ENCODE measurements around the gene FBXO31.
"Not testable (repeated sequence)": the region's sequence is repeated elsewhere in the genome, so short reads cannot be mapped to it uniquely, and the experiment has no call there.

Gene FBXO31

DNA sequence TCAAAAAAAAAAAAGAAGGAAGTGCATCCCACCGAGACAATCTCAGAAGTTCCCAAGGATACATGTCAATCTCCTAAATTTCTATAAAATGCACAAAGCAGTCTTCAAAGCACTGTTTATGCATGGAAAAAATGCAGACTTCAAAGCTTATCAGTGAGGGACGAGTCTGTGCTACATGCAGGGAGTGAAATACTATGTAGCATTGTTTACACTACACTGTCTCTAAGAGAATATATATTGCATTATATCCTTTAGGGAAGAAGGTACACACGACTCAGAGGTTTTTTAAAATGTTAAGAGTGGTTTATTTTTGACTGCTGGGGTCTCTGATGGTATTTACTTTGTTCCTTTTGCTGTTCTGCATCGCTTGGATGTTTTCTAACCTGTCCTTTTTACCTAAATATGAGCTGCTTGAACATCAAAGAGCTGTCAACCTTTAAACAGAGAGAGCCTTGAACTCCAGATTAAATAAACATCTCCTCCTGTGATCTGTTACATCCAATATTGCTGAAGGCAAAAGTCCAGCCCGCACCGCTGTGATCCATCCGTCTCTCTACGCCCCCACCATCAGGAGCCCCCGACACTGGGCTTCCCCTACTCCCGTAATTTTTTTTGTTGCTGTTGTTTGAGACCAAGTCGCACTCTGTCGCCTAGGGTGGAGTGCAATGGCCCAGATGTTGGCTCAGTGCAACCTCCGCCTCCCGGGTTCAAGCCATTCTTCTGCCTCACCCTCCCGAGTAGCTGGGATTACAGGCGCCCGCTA lies 1.4 kb downstream of the FBXO31 start:
- DNase-seq: no peak

DNA sequence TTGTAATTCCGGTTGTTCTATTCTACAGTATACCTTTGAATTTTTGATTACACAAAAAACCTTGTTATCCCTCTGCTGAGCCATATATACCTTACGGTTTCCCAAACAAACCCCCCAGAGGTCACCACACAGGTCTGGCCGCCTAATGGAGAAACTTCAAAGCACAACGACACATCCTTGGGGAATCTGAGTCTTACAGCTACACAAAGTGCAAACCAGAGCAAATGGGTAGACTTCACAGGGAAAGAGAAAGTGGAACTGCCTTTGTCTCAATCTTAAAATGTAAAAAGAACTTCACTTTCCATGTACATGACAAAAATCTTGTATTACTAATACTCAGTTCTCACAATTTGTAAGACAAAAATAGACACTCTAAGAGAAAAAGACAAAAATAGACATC lies 2.7 kb downstream of the FBXO31 start:
- no peak for DNase-seq

DNA sequence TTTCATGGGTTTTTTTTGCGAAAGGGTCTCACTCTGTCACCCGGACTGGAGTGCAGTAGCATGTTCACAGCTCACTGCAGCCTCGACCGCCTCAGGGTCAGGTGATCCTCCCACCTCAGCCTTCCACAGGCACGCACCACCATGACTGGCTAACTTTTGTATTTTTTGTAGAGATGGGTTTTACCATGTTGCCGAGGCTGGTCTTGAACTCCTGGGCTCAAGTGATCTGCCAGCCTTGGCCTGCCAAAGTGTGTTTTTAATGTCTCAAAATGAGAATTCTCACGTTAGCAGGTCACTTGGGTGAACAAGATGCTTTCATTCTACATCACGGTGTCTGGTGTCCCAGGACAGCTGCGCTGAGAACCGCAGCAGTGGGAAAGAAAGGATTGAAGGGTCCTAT lies 3.2 kb downstream of the FBXO31 start:
- no peak for DNase-seq

DNA sequence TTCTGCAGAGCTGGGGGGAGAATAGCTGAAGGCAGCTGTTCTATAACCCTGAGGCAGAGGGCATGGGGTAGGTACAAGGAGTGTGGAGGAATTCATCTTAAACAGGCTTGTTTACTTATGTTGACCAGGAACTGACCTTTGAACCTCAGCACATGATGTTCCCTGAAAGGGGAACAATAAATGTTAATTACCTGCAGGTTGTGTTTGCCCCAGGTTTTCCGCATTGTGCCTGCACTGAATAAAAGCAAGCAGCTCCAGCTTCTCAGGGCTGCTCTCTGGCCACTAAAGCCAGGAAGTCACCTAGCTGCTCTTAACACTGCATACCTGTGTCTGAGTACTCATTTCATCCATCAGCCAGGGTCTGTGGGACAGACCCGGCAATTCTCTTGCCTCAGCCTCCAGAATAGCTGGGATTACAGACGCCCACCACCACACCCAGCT lies 4.2 kb downstream of the FBXO31 start:
- not testable (repeated sequence) for DNase-seq

DNA sequence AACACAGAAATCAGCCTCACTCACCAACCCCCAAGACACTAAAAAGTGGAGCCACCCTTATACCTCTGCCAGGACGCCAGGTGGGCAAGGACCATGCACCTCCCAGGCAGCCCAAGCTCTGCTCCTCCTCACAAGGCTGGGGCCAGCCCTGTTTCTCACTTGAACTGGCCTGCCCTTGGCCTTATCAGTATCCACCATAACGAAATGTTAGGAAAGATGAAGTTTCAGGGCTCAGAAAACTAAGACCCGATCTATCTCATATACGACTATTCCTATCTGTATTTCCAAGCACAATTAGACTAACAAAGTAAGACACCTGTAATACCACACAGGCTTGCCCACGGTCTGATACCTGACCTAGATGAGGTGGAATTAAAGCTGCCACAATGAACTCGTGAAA lies 6.9 kb downstream of the FBXO31 start:
- no peak for DNase-seq

DNA sequence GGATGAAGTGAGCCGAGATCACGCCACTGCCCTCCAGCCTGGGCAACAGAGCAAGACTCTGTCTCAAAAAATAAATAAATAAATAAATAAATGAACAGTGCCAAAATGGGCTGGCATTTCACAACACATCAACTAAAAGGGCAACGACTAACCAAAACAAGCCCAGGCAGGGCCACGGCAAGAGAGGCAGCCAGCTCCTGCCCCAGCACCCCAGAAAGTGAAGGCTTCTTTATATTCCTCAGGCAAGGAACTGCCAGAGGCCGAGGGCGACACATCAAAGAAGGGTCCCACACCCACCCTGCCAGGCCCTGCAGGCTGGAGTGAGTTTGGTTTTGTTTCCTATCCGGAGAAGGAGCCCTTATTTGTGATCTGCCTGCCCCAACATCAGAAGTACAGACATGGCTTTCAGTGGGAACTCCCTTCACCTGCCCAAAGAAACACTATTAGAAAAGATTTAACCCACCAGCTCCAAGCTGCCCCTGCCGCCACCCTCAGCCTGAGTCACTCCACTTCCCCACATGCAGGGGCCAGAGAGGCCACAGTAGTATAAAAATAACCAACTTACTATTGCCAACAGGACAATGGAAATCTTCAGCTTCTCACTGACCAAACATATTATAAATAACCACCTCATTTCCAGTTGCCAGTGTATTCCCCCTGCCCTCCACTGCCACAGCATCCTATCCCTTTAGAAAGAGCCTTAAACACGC lies 8.0 kb downstream of the FBXO31 start:
- DNase-seq: no peak

DNA sequence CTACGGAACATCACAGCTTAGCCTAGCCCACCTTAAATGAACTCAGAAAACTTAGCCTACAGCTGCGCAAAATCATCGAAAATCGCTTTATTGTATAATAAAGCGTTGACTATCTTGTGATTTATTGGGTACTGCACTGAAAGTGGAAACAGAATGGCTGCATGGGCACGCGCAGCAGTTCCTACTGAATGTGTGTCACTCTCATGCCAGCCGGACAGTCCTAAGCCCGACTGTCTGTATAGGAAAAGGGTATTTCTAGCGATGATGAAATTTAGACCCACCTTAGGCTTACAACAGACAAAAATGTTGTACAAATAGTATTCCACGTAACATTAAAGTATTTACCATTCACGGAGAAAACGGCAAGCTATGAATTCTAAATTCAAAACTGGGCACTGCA lies 9.3 kb downstream of the FBXO31 start:
- no peak for DNase-seq

DNA sequence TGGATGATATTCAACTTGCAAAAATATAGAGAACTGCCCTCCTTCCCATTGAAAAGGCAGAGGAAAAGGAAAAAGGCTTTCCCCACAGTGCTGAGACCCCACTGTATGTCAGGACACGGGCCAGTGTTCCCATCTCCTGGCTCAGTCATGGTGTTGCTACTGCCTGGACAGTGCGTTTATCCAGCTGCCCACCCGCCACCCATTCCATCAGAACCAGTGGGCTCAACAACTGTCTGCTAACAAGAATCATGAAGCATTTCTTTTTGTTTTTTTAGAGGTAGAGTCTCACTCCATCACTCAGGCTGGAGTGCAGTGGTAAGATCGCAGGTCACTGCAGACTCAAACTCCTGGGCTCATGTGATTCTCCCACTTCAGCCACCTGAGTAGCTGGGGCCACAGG lies 11.3 kb downstream of the FBXO31 start:
- DNase-seq: no peak

DNA sequence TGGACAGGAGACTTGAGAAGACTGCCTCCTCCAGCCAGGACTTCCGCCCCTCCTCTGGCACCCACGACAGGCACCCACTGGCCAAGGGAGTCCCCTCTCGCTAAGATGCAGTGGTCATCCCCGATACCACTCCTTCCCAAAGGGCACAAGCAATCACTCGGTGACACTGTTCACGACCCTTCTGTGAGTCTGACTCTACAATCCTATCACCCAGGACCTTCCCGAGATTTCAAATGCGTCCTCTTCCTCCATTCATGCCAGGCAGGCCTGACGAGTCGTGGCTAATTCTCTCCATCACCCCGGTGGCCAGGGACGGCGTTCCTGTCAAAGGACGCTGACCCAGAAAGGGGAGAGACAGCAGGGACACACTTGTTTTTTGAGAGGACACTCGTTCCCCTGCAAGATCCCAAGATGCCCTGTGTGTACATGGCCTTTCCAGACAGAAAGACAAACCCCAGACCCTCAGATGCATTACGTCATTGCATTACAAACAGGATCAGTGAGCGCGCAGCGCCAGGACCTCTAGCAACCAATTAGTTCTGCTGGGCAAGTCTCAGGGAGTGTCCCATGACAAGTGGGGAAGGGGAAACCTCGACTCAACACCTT lies 12.2 kb downstream of the FBXO31 start:
- DNase-seq: no peak

DNA sequence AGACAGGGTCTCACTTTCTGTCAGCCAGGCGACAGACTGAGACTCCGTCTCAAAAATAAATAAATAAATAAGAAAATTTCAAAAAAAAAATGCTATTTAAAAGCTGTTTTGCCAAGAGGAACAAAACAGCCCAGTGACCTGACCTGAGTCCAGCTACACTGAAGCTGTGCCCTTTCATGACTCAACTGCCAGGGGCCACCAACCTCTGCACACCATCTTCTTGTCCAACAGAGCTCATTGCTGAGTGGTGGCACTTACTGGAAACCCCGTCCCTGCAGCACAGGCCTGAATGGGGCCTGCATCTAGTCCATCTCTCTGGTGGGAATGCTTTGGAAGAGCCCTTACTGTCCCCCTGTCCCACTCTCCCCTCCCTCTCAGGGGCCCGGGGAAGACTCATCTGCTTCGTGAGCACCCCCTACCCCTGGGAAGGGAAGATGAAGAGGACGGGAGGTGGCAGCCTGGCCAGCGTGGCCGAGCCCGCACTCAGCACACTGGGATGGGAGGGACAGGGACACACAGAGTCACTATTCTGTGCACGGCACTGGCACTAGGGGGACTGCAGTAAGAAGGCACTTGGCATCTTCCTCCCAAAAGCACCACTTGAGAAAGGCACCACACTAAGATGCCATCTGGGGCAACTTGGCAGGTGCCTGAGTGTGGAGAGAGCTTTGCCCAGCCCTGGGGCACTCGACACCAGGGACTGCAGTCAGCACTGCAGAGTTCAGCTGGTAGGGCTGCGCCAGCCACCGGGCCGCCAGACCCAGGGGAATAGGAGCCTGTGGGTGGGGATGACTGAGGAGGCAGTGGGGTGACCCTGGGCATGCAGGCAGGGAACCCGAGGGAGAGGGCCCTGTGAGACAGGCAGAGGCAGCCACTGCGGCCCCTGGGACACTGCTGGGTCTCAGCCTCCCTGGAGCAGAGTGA lies 13.5 kb downstream of the FBXO31 start:
- DNase-seq: no peak

DNA sequence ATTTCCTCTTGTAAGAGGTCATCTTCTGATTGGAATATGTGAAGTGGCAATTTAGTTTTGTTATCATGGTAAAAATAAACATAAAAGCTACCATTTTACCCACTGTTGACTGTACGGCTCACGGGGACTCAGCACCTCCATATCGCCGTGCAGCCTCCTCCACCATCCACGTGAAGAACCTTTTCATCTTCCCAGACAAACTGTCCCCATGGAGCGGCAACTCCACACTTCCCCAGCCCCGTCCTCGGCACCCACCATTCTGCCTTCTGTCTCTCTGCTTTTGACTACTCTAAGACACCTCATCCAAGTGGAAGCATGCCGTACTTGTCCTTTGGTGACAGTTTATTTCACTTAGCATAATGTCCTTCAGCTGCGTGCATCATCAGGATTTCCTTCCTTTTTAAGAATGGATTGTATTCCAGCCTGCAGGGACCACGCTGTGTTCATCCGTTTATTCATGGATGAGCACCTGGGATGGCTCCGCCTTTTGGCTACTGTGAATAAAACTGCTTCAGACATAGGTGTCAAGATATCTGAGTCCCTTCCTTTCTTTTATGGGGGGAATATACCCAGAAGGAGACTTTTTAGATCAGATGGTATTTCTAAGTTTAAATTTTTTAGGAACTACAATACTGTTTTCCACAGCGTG lies 14.3 kb downstream of the FBXO31 start:
- no peak for DNase-seq

DNA sequence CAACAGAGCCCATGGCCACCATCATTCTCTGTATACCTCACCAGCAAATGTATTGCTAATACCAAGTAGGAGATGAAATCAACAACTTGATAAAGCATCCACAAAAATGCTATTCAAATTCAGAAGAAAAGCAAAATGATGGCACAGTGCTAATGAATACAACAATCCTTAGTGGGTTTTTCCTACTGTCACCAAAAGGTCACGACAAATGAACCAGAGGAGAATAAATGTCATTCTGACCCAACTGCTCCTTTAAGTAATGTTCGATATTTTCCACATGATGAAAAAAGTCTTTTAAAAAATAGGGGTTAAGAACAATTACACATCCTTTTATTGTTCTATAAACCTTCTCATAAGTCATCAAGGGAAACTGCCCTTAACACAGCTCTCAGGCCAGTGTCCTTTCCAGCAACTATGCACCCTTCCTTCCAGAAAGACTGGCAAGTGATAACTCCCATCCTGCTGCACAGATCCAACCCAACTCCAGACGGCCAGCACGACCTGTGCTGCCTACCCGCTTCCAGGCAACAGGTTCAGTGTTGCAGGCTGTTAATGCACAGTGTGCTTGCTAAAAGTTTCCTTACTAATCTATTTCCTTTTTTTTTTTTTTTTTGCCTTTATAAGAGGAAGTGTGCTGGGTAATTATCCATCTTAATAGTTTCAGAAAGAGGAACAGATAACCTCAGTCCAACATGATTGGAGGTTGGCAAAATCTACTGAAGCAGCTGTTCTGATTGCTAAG lies 15.4 kb downstream of the FBXO31 start:
- DNase-seq: no peak

DNA sequence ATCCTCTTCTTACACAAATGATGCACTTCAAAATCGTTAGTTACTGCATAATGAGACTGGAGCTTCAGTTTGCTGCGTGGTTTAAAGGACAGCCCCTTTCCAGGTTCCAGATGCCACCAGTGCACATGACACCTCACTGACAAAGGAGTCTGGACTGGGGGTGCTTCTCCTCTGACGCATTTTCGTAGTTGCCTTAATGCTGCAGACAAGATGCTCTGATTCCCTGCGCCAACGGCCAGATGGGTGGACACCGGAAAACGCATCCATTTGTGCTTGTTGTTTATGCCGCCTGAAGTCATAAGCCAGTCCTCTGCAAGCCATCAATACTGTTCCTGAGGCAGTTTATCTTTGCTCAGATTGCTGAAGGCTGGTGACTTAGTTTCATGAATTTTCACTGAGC lies 16.0 kb downstream of the FBXO31 start:
- DNase-seq: no peak

DNA sequence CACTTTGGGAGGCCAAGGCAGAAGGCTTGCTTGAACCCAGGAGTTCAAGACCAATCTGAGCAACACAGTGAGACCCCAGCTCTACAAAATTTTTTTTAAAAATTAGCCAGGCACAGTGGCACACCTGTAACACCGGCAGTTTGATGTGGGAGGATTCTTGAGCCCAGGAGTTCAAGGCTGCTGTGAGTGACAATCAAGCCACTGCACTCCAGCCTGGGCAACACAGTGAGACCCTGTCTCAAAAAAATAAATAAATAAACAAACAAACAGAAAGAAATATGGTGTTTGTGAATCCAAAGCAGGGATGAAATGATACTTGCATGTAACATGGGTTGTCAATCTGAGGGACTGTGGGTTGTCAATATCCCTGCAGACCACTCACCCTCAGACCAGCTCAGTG lies 16.6 kb downstream of the FBXO31 start:
- no peak for DNase-seq

DNA sequence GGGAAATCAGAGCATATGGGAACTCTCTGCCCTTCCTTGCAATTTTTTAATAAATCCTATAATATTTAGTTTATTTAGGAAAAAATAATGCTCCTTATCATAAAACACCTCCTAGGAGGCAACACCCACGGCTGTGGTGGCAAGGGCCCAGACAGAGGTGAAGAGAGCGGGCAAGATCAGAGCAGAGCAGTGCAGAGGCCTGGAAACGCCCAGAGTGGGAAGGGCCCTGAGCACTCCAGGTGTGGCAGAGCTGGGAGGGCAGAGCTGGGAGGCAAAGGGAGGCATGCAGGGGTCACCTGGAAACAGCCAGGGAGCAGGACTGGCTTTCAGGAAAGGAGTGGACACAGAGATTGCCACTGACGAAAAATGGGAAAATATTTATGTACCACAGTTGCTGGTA lies 17.3 kb downstream of the FBXO31 start:
- no peak for DNase-seq

DNA sequence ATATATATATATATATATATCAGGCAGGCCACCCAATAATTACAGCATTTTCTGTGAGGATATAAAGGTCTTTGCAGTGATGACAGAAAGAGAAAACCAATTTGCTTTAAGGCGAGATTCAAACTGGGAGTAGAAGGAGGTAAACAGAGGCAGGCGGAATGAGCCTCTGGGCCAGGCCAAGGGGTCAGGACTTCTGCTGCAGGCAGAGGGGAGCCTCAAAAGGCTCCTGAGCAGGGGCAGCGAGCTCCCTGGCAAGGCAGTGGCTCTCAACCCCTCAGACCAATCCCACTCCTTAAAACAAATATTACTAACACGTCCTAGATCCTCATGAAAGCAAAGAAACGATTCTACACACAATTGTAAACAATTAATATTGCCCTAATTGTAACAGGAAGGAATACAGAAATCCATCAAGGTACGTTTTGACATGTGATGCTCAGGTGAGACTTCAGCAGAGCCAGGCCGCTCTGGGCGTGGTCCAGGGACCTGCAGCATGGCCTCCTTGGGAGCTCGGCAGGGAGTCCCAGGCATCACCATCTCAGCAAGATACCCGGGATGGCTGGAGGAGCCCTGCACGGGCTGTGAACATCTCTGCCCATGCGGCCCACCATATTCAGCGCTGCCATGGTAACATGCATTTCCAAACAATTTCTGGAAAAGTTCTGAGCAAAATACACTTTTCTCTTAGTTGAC lies 18.4 kb downstream of the FBXO31 start:
- no peak for DNase-seq

DNA sequence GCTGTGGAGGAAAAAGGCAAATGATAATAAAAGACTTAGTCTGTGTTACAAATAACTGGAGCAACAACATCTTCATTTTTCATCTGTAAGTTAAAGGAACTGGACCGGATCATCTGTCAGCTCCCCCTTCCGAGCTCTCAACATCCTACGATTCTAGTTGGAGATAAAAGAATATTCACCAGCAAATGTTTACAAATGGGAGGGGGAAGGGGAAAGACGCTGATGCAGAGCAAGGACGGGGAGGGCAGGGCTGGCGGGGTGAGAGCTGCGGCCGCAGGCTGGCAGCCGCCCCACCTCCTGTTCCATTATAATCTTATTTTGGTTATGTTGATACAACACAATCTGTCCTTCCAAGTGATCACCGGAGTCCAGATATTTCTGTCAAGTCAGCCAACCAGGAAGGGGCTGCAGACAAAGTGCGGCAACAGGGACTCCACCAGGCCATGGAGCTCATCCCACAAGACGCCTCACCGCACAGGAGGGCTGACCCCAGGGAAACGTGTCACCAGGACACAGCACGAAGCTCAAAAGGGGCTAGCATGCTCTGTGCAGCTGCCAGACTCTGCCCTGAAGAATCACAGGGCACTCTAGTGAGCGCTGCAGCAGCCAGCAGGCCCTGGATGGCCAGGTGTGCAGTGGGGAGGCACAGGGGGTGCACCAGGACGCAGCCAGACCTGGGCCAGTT lies 19.7 kb downstream of the FBXO31 start:
- DNase-seq: no peak

DNA sequence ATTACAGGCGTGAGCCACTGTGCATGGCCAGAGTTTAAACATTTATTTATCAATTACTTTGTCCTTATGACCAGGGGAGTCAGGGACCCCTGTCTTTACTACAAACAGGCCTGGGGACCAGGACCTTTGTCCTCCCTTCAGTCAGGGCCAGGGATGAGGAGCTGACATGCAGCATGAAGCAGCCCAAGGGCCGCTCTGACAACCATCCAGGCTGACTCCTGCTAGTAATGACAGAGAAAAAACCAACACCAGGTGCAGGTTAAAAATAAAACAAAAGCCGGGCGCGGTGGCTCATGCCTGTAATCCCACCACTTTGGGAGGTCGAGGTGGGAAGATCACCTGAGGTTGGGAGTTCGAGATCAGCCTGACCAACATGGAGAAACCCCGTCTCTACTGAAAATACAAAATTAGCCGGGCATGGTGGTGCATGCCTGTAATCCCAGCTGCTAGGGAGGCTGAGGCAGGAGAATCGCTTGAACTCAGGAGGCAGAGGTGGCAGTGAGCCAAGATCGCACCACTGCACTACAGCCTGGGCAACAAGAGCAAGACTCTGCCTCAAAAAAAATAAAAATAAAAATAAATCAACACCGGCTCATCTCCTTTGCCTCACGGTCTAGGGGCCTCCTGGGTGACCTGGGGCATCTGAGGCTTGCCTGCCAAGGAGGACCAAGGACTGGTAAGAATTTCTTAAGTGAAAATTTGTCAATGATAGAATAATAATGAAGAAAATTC lies 20.6 kb downstream of the FBXO31 start:
- not testable (repeated sequence) for DNase-seq

DNA sequence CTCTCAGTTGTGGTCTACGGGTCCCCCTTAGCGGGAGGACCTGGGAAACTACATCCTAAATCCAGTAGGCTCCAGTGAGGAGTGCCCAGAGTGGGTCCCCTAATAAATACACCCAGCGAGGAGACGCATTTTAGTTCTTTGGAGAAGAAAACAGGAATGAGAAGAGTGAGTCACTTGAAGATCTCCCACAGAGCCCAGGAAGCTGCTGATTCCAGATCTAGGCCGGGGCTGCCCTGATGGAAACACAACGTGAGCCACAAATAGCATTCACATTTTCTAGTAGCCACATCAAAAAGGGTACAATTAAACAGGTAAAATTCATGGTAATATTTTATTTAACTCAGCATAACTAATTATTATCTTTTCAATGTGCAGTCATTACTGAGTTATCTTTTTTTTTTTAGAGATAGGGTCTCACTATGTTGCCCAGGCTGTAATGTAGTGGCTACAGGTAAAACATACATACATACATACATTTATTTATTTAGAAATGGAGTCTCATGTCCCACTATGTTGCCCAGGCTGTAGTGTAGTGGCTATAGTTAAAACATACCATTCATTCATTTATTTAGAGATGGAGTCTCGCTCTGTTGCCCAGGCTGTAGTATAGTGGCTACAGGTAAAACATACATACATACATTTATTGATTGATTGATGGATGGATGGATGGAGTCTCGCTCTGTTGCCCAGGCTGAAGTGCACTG lies 21.5 kb downstream of the FBXO31 start:
- DNase-seq: no peak
